ENCODE measurements around the gene AGPAT1.

AGPAT1 gene

GRCh38 chr6:32167761-32168262, 8.1 kb downstream of the AGPAT1 start:
- DNase-seq = no peak

DNA sequence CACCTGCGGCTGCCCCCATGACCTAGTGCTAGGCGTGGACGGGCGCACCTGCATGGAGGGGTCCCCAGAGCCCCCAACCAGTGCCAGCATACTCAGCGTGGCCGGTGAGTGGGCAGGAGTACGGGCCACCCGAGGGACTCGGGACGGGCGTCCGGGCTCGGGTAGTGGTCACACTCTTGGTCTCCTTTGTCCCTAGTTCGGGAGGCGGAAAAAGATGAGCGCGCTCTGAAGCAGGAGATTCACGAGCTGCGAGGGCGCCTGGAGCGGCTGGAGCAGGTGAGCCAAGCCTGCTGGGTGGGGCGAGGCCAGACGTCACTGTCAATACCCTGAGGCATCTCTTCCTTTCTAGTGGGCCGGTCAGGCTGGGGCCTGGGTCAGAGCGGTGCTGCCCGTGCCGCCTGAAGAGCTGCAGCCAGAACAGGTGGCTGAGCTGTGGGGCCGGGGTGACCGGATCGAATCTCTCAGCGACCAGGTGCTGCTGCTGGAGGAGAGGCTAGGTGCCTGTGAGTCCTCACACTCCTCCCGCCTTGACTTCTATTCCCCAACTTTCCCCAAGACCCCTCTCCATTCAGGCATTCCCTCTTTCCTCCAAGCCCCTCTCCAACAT, 8.6 kb downstream of the AGPAT1 start:
- no peak for DNase-seq

DNA sequence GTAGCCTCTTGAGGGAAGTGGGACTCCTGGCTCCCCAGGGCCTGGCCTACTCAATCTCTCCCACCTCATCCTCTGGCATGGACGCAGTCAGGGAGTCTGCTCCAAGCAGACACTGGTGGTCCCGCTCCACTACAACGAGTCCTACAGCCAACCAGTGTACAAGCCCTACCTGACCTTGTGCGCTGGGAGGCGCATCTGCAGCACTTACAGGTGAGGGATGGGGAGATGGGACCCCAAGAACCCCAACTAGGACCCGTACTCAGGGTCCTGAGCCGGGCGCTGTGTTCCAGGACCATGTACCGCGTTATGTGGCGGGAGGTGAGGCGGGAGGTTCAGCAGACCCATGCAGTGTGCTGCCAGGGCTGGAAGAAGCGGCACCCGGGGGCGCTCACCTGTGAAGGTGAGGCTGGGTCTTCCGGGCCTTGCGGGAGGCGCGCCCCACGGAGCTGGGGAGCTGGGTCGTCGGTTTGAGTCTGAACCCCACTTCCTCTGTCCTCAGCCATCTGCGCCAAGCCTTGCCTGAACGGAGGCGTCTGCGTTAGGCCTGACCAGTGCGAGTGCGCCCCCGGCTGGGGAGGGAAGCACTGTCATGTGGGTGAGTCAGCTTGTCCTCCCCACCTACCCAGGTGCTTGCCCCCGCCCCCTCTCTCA, 9.3 kb downstream of the AGPAT1 start:
- DNase-seq = no peak

DNA sequence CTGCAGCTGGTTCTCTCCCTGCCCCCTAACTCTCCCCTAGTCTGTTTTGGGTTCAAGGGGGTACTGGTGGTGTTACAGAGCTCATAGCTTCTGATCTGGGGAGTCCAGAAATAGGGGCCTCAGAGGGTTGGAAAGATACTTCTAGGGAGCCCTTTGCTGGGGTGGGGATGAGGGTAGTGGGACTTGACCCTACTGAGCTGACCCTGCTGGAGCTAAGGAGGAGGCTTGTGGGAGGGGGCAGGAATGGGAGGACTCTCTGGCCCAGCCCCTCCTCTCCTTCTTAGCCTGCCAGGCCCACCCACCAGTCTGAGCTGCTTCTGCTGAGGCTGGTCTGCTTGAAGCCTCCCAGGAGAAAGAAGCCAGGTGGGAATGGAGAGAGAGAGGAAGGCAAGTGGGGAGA, 11.6 kb downstream of the AGPAT1 start, which contains the start of gene EGFL8:
TSS of gene EGFL8 (plus strand) at position 301 of the 400 bp plus-strand sequence. CDS start 1,571 bp downstream, outside the sequence.
- DNase-seq = no peak

GRCh38 chr6:32163559-32164258, 12.2 kb downstream of the AGPAT1 start:
- DNase-seq = no peak

DNA sequence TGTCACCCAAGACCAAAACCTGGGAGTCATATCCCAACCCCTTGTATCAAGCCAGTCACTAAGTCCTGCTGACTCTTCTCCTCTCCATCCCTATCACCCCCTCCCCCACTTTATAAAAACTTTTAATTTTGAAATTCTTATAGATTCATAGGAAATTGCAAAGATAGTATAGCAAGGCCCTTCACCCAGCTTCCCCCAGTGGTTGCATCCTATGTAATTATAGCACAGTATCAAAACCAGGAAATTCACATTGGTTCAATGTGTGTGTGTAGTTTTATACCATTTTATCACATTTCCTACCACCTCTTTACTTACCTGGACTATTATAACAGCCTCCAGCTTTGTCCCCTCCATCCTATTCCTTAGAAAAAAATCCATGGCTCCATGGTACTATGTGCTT, 17.8 kb downstream of the AGPAT1 start:
- DNase-seq = no peak

DNA sequence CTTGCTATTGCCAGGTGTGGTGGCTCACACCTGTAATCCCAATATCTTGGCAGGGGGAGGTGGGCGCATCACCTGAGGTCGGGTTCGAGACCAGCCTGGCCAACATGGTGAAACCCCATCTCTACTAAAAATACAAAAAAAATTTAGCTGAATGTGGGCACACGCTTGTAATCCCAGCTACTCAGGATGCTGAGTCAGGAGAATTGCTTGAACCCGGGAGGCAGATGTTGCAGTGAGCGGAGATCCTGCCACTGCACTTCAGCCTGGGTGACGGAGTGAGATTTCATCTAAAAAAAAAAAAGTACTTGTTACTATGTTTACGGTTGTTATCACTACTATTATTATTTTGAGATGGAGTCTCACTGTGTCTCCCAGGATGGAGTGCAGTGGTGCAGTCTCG, 19.0 kb downstream of the AGPAT1 start:
- DNase-seq = no peak

- DNase-seq = peak; percentile 77
Observed at GRCh38 chr6:32154514-32155161, 21.2 kb downstream of the AGPAT1 start.

DNA sequence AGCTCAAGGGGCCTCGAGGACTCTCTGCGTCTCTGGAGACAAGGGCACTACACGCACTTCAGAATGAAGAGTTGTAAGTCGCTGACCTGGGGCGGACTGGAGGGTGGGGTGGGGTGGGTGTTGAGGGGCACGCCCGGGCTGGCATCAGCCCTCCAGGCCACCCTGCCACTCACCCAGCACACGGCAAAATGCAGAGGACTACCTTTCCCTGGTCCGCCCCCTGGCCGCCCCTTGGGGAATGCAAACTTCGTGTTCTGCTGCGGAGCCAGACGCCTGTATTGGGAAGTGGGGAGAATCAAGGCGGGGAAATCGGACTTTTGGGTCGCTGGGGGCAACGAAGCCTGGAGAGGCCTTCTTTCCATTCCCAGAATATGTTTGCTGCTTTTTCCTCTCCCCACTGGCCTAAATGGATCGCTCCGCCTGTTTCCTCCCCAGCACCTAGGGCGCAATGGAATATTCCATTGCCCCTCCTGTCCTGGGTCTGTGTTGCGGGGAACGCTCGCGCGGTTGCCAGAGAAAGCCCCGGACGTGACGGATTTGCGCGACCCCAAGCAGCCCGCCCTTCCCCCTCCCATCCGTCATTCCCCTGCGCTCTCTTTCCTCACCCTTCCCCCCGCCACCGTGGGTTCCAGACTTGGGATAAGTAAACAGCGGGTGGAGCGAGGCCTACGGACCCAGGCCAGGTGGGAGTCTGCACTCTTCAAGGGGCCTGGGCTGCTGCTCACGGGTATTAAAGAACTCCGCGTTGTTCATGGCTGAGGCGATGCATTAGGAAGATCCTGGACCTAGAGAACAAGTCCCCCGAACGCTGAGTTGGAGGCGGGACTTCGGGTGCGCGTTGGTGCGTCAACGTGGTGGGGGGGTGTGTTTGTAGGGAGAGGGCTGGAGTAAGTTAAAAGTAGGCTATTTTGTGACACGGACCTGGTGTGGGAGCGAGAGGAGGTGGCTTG, 22.0 kb downstream of the AGPAT1 start, which contains the start of gene PPT2:
TSS of gene PPT2 (plus strand) at position 578 of the 950 bp plus-strand sequence. CDS start 454 bp downstream, outside the sequence.
- DNase-seq = peak; percentile 83

DNA sequence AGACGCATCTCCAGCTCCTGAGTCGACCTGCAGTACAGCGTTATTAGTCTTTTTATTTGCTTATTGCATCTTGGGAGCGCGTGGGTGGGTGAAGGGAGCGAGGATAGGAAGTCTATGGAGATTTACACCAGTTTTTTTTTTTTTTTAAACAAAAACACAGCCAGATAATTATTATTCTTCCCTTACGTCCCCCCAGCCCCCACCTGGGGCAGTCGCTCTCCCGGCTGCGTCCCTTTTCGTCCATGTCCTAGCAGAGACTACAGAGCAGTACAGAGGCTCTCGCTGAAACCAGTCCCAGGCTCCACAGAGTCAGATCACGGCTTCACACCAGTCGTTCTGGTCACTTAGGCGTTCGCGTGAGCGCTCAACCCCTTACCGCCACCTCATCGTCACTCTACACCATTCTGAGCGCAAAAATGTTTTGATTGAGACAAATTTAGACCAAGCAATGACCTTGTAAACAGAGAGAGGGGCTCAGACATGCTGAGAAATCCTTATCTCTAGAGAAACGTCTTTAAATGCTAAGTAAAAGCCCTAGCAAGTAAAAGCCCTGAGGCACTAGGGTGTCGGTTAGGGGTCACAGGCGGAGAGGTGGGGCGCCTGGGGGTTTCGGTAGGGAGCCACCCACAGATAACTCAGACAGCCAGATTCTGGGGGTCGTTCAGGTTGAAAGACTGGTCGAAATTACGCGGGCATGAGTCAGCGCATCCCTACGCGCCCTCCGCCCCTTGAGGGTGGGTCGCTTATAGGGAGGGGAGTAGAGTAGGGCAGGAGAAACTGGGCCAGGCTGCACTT, 22.9 kb downstream of the AGPAT1 start:
- DNase-seq = no peak

DNA sequence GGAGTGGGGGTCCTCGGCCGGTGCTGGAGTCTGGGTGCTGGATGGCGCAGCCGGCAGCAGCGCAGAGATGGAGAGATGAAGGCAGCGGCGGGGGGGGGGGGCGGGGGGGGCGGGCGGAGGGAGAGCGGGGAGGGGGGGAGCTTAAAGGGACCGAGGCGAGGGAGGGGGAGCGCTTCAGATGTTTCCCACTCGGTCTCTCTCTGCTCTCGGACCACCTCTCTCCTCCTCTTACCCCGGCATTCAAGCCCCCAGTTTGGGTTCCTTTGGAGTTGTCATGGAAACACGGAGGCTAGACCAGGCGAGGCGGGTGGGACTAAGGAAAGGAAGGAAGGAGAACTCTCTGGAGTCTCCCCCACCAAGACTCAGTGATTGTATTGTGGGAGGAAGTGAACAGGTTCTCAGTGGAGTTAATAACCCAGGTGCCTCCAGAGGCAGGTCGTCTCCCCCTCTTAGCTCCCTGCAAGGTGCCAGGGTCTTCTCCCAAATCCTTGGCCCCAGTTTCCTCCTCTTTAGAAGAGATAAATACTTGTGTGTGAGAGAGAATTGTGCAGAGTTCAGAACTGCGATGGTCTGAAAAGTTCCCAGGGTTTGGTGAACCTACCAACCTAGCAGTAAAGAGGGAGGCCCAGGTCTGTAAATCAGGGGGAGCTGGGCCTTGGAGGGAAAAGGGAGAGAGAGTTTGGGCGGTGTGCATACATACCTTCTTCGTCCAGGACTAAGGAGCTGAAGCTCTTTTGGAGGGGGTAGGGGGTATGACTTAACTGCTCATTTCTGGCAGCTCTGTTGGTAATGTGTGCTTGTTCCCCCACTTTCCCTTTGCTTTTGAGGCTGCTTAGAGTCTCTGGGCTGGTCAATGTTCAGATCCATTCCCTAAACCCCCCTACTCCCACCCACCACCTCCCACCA, 23.8 kb downstream of the AGPAT1 start, which contains the start of gene PRRT1:
TSS of gene PRRT1 (minus strand) at position 77 of the 906 bp plus-strand sequence. CDS start 112 bp downstream, outside the sequence.
- DNase-seq = no peak

GRCh38 chr6:32151181-32151862, 24.6 kb downstream of the AGPAT1 start:
- no peak for DNase-seq

GRCh38 chr6:32149932-32150870, 25.7 kb downstream of the AGPAT1 start:
- DNase-seq = no peak

DNA sequence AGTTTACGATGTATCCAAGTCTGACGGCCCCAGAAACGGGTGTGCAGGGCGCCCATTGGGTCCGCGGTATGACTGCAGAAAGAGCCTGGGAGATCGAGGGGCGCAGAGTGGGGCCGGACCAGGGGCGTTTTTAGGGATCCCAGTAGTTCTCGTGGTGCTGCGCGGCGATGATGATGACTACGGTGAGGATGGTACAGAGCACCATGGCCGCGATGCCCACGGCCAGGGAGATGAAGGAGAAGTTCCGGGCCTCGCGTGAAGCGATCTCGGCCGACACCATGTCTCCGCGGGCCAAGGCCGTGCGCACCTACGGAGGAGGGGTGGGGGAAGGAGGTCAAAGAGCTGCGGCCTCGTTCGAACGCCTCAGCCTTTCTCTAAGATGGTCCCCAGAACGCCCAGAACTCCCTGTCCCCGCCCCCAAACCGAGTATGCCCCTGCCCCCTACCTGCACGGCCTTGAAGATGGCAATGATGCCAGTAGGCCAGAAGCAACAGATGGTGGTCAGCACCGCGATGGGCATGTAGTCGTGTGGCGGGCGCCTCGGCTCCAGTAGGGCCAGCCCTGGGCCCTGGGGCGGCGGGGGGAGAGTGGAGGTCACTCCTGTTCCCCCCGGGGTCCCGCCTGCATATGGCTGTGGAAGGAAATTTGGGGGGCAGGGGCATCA, 26.7 kb downstream of the AGPAT1 start:
- DNase-seq = no peak

- DNase-seq = peak; percentile 76
Observed at GRCh38 chr6:32148289-32149091, 27.4 kb downstream of the AGPAT1 start.

GRCh38 chr6:32147401-32148132, 28.3 kb downstream of the AGPAT1 start:
- no peak for DNase-seq

All from CD4-positive, alpha-beta T cell treated with Interleukin-10 for 1 hour (primary cell).